HG03025 (cell line): ENCODE results near the gene ITPRIP.

Source experiments
- ATAC-seq: cut with Tn5 transposase; IDR thresholded peaks from one replicate; pipeline ENCODE4 v1.9.1; 2021; ENCODE audit warnings: mild to moderate bottlenecking, moderate library complexity; ENCODE audit not compliant: unreplicated experiment, low FRiP score

Gene ITPRIP

GRCh38 chr10:104327745-104328645 is 10.3 kb downstream of the ITPRIP start:
- no peak for ATAC-seq

DNA sequence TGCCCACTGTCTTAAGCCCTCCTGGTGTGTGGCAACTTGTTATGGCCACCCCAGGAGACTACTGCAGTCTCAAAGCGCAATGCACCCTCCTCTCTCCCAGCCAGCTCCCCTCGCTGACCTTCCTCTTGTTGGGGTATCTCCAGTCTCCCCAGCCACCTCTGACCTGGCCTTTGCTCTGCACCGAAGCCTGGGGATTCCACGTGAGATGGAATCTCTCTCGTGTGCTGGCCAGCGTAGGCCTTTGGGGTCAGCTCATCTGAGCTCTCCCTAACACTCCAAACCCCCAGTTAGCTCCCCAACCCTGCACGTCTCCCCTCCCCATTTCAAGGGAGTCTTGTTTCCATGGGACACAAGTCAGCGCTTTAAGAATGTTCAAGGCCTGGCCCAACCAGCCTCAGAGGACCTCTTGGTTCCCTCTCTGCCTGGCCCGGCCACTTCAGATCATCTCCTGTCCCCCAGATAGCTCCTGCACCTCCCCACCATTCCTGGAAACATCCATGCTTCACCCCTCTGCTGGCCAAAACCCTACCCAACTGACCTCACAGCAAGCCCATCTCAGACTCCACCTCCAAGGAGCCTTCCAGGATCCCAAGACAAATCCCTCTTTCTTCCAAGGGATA is 11.2 kb downstream of the ITPRIP start:
- no peak for ATAC-seq

DNA sequence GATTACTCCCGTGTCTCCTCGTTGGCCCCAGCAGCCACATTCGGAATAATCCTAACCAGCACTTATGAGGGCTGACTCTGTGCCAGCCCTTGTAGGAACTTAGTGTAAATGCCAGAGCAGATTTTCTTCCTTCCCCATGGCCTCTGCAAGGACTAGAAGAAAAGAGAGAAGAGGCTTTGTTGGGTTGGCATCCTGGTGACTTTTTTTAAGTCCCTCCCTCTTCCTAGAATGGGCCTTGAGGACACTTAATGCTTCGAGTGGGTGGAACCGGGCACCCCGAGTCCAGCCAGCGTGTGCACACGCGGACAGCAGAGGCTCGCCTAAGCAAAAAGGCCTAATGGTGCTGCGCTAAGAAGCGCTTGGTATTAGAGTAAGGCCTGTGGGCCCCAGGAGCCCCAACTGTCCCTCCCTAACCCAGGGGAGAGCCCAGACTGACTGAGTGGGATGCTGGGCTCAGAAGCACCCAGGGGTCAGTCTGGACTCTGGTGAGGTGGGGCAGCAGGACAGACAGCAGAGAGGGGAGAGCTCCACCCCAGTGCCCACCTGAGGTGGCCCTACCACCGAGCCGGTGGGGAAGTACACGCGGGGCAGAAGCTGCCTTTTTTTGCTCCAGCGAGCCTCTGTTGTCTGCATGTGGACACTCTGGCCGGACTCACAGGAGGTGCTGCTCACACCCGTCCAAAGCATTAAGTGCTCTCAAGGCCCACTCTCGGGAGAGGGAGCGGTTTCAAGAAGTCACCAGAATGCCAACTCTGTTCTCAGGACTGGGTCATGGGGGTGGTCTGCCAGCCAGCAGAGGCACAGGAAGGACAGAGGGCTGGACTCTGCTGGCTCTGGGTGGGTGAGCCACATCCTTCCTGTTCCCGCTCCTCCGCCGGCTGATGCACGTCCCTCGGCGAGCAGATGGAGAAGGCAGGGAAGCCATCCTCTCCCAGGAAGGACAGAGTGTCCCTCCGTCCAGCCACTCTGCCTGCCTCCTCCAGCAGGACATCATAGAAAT is 12.5 kb downstream of the ITPRIP start:
- ATAC-seq, result no peak

- ATAC-seq, result no peak
Observed at GRCh38 chr10:104324931-104325330, 13.3 kb downstream of the ITPRIP start.

DNA sequence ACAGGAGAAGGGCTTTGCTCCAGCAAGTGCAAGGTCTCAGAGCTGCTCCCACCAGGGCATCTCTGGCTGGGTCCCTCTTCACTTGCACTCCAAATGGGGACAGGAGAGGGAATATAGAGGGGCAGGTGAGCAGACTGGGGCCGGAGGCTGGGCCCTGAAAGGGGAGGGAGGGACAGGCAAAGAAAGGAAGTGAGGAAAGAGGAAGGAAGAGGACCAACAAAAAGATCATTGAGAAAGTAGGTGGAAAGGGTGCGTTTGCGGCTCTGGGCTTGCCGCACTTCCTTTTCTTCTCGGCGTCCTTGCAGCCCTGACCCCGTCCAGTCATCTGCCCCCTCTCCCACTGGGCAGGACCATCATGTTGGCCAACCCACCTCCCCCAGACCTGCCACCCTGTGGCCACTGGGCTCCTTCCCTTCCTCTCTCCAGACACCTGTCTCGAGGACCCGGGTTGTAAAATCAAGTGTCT is 14.0 kb downstream of the ITPRIP start:
- ATAC-seq, result no peak

DNA sequence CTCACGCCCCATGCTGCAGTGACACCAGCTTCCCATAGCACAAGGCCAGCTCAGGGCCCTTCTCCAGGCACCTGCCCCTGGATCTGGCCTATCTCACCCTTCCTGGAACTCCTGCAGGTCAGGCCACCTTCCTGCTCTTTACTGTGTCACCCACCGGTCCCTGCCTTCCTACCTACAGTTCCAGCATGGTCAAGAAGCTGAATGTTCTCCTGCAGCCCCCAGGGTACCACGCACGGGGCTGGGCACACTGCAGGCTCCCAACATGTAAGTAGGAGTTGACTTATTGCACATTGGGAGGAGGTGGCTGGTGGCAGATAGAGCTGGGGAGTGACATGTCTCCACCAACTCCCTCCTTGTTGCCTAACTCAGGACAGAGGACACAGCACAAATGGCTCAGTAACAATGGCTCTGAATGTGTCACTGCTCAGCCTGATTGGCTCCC is 14.5 kb downstream of the ITPRIP start:
- no peak for ATAC-seq

DNA sequence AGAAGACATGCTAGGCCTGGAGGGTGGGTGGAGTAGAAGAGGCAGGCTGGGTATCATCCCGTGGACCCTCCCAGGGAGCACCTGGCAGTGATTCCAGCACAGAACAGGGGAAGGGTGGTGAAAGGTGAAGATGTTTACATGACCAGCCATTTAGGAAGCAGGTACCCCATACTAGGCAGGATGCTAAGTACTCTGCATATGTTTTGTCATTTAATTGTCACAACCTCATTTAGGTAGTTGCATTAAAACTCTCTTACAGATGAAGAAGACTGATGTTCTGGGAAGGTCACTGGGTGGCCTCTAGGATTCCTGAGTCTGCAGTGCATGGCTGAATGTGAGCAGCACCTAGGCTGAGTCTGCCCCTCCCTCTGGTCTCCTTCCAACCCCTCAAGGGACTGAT is 15.2 kb downstream of the ITPRIP start:
- ATAC-seq, result no peak

- ATAC-seq, result no peak
Observed at GRCh38 chr10:104322416-104322782, 15.9 kb downstream of the ITPRIP start.

DNA sequence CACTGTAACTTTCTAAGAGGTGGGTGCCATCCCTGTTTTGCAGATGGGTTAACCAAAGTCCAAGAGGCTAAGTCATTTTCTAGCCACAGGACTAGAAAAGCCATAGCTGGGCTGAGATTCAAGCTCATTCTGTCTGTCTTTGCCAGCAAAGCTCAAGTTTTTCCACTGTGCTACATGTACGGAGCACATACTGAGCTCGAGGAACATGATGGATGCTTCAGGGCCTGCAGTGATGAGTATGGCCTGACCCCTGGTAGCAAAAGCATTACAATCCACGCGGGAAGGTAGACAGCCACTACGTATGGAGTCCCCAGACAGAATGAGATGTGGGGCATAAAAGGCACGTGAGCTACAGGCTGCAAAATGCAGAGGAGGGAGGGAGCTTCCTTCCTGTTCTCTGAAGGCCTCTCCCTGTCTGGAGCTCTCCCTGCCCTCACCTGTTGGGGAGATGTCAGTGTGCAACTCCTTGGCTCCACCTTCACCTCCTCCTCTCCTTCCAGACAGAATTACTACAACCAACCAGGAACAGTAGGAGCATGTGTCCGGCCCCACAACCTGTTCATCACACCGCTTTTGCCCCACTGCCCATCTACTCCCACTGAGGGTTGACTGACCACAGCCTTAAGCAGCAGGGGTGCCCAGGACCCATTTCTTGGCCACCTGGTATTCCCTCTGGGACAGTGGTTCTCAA is 16.4 kb downstream of the ITPRIP start:
- ATAC-seq, result no peak

DNA sequence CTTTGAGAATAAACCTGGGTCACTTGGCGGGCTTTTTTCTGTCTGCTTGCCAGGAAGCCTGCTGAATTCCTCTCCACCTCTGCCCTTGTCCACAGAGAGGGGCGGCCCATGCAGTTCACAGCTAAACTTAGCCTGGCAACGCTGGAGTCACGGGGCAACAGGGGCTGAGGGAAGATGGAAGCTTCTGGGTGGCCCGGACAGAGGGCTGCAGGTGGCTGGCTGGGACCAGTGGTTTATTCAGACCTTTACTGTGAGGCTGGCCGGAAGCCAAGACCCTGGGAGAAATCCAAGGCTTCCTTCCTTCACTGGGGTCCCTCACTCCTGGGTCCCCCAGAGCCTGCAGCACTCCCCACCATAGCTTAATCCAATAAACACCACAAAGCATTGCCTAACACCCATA is 17.0 kb downstream of the ITPRIP start:
- ATAC-seq, result no peak

DNA sequence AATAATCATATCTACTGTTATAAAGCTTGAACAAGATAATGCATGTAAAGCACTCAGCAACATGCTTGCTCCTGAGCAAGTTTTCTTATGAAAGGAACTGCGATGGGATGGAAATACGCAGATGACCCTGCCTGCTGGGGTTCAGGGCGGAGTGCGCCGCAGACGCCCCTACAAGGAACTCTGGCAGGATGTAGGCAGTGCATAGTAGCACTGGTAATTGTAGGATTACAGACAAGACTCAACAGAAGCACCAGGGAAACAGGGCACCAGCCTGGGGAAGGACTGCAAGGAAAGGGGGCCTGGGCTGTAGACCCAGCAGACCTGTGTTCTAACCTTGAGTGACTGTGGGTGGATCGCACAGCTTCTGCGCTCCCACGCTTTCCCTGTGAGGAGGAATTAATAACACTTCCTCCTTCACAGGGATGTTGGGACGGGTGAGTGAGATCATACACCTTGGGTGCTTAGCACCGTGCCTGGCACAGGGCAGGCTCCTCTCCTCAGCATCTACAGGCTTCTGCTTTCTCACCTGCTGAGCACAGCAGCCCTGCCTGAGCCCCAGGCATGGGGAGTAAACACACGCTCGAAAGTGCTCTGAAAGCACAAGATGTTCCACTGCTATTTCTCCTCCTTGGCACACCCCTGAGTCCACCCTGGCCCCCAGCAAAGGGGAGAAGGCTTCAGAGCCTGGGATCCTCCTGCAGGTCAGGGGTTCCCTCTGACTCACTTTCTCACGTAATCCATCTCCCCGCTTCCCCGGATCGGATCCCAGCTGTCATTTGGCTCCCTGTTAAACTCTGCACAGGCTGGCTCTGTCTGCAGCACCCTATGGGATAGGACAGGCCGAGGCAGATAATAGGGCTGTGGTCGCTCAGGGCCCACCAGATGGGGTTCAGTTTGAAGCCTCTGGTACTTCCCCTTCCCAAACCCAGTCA is 19.2 kb downstream of the ITPRIP start:
- ATAC-seq, result no peak

- no peak for ATAC-seq
Observed at GRCh38 chr10:104318326-104318725, 19.9 kb downstream of the ITPRIP start.

DNA sequence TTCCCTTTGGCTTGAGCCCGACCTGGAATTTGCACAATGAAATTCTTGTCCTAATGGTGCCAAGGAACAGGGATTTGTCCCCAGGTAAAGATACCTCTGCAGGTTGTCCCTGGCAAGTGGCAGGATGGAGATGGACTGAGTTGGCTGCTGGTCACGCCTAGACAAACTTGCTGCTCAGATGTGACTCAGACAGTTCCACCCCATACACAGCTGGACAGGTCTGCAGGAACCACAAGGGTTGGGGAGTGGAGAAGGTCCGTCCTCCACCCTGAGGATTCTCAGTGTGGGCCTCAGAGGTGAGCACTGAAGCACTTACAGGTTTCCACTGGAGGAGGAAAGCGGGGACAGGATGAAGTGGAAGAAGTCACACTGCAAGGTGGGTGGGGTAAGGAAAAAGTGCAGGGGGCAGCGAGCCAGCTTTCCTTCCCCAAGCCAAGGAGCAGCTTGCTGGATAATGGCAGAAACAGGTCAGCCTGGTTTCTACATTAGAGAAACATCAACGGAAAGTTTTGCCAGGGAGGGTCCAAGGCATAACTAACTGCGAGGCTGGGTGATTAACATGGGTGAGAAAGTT is 20.5 kb downstream of the ITPRIP start:
- no peak for ATAC-seq

- no peak for ATAC-seq
Observed at GRCh38 chr10:104317269-104317710, 21.0 kb downstream of the ITPRIP start.

DNA sequence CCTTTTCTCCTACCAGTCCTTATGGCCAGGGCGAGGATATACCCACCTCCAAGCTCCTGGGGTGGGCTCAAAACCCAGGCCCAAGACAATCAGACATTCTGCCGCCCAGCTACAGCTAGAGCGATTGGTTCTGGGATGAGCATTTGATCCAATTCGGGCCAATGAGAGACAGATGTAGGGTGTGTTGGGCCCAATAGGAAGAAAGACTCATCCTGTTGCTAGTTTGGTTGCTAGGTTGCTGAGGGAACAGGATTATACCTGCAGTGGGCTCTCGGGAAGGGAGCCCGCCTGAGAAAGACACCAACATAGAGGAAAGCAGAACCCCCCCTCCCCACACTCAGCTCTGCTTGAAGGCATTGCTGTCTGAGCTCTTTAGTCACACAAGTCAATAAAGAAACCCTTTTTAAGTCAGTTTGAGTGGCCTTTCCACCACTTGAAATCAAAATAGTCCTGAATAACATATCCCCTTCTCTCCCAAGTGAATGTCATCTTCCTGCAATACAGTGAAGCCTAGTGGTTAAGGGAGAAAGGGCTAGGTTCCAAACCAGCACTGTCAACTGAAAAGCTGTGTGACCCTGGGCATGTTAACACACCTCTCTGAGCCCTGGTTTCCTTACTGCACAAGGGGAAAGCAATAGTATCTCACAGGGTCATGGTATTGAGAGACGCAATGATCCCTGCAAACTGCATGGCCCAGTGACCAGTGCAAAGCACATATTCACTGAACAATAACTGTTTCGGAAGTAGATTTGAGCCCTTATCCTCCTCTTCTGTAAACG is 21.8 kb downstream of the ITPRIP start:
- ATAC-seq, result no peak

DNA sequence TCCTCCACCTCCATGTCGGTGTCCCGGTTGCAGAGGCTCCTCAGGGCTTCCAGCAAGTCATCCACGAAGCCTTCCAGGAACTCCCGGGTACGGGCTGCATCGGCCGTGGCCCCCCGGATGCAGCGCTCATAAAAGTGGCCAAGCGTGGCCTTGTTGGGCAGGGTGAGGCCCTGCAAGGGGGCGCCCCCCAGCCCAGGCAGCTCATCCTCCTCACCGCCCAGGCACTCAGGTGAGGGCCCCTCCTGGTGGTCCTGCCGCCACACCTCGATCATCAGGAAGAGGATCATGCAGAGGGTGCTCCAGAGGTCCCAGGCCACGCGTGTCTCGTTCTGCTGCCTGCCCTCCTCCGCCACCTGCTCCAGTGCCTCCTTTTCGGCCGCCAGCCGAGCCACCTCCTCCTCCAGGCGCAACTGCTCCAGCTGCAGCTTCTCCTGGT is 22.8 kb downstream of the ITPRIP start:
- ATAC-seq, result no peak

- no peak for ATAC-seq
Observed at GRCh38 chr10:104314591-104315485, 23.4 kb downstream of the ITPRIP start.
